Measurements from ENCODE around the gene OR1N2.

The OR1N2 gene

GRCh38 chr9:122552812-122553211, at the start of gene OR1N2:
Gene OR1N2 (plus strand): TSS chr9:122553112. CDS start chr9:122553212, 100 bp downstream.
- no peak within 1 kb of the TSS for H3K4me3 ChIP-seq (ENCODE audit: low read length)
- no peak for DNase-seq (ENCODE audit: low read depth)
- TF ChIP-seq CTCF (conservative IDR thresholded peaks at IDR 0.05; ENCODE audit: low read length), result no peak

- no peak overlapping the region for H3K4me3 ChIP-seq (ENCODE audit: low read length)
- no peak for TF ChIP-seq CTCF (conservative IDR thresholded peaks at IDR 0.05; ENCODE audit: low read length)
- DNase-seq (ENCODE audit: low read depth), result no peak
Measured at GRCh38 chr9:122506964-122507363, 45.9 kb upstream of the OR1N2 start.

- H3K4me3 ChIP-seq (ENCODE audit: low read length), result no peak within 1 kb of the TSS
- no peak for DNase-seq (ENCODE audit: low read depth)
- TF ChIP-seq CTCF (conservative IDR thresholded peaks at IDR 0.05; ENCODE audit: low read length), result no peak
Measured at GRCh38 chr9:122510502-122510901, 42.4 kb upstream of the OR1N2 start, which contains the start of gene OR1J2. Gene OR1J2 (plus strand): TSS chr9:122510802. CDS start chr9:122510802, 0 bp downstream.

- no peak overlapping the region for H3K4me3 ChIP-seq (ENCODE audit: low read length)
- no peak for TF ChIP-seq CTCF (conservative IDR thresholded peaks at IDR 0.05; ENCODE audit: low read length)
- no peak for DNase-seq (ENCODE audit: low read depth)
Measured at GRCh38 chr9:122518226-122518625, 34.7 kb upstream of the OR1N2 start.

GRCh38 chr9:122518841-122519240, 34.1 kb upstream of the OR1N2 start, which contains the start of gene OR1J4:
Gene OR1J4 (plus strand): TSS chr9:122519141. CDS start chr9:122519141, 0 bp downstream.
- TF ChIP-seq CTCF (conservative IDR thresholded peaks at IDR 0.05; ENCODE audit: low read length), result no peak
- no peak for DNase-seq (ENCODE audit: low read depth)
- H3K4me3 ChIP-seq (ENCODE audit: low read length), result no peak within 1 kb of the TSS

- TF ChIP-seq CTCF (conservative IDR thresholded peaks at IDR 0.05; ENCODE audit: low read length), result no peak
- no peak for DNase-seq (ENCODE audit: low read depth)
Measured at GRCh38 chr9:122519376-122519775, 33.5 kb upstream of the OR1N2 start.

GRCh38 chr9:122526602-122527001, 26.3 kb upstream of the OR1N2 start:
- TF ChIP-seq CTCF (conservative IDR thresholded peaks at IDR 0.05; ENCODE audit: low read length), result no peak
- DNase-seq (ENCODE audit: low read depth), result no peak
- no peak overlapping the region for H3K4me3 ChIP-seq (ENCODE audit: low read length)

More at GRCh38 chr9:122519376-122519775, 33.5 kb upstream of the OR1N2 start:
- no peak overlapping the region for H3K4me3 ChIP-seq (ENCODE audit: low read length)
